Ovary (tissue), 9 donors: Measurements from ENCODE around the gene LRMDA. TPM values are rescaled to one million over a fixed set of nuclear protein-coding genes. Genes with fewer than 3 reads are reported as not detected.

Source experiments
- DNase-seq, 5 donors: peaks; one replicate each; pipeline ENCODE4 v3.0.0-alpha.2; 2019 to 2020
- H3K27ac ChIP-seq, 2 donors: fragments of 200-600 bp; one replicate each; pipeline versions ENCODE4 v1.5.1 to v1.8.0; 2019 to 2022
- H3K27me3 ChIP-seq: fragments of 200-600 bp; one replicate; pipeline ENCODE4 v1.8.0; 2022
- H3K36me3 ChIP-seq: fragments of 200-600 bp; sonication (generic); one replicate; pipeline ENCODE4 v1.5.1; 2019
- H3K4me1 ChIP-seq: one replicate; pipeline ENCODE4 v1.8.1; 2013; ENCODE audit warnings: mild to moderate bottlenecking, moderate library complexity; ENCODE audit not compliant: insufficient read depth
- H3K4me3 ChIP-seq: fragments of 200-600 bp; sonication (generic); one replicate; pipeline ENCODE4 v1.5.1; 2017
- H3K9me3 ChIP-seq, 2 donors: fragments of 200-600 bp in 1 of 2; sonication (generic) in 1 of 2; one replicate each; pipeline versions ENCODE4 v1.5.1 to v1.8.1; 2013 to 2019; ENCODE audit warnings: mild to moderate bottlenecking in 1 of 2, moderate library complexity in 1 of 2
- CTCF ChIP-seq, 3 donors: fragments of 450-650 bp in 2 of 3; fragments of 200-600 bp in 1 of 3; IDR thresholded peaks; one replicate each; pipeline versions ENCODE4 v1.5.1 to v1.8.0; 2016 to 2022; ENCODE audit warnings: antibody characterized with exemption in 3 of 3, mild to moderate bottlenecking in 1 of 3
- EP300 ChIP-seq: sonication (generic); formaldehyde crosslinking; IDR thresholded peaks from one replicate; pipeline ENCODE4 v1.6.1; 2017; ENCODE audit warnings: antibody characterized with exemption
- POLR2A ChIP-seq: fragments of 450-650 bp; IDR thresholded peaks from one replicate; pipeline ENCODE4 v1.6.1; 2017; ENCODE audit warnings: antibody characterized with exemption, mild to moderate bottlenecking, moderate library complexity
- WGBS, 3 donors: extraction: QIAGEN DNeasy Blood & Tissue Kit in 1 of 3; methylation state at CpG; one replicate each; pipeline versions ENCODE4 v1.1.5 to v1.1.7; 2013 to 2017; 5-methylcytosine and 5-hydroxymethylcytosine counted together
- intact Hi-C, 4 donors: fragments of 100-400 bp; cut with DNase I; formaldehyde crosslinking; loops; one replicate each; pipeline versions ENCODE4 v1.11.0 to v1.15.1; 2022 to 2023
- polyA plus RNA-seq, 2 donors: library from polyadenylated mRNA; stranded (reverse); fragments of 200-250 nt in 1 of 2; fragments of 350-450 nt in 1 of 2; fragmentation: Illumina TruSeq in 1 of 2; extraction: RNeasy Lipid Tissue Mini Kit (QIAGEN cat#74804) in 1 of 2; gene quantifications; one replicate each; pipeline ENCODE4 v1.2.3, GENCODE V29; 2013 to 2014
- total RNA-seq, 7 donors: library from RNA; depleted of rRNA in 2 of 7; stranded (reverse); fragments of >200 nt in 2 of 7; fragmentation: NEBNext Ultra II Directional in 3 of 7; extraction: Animal tissue kit (Norgen Biotek cat#: 25700) in 3 of 7; gene quantifications; one replicate each; pipeline versions ENCODE4 v1.1.0 to v1.2.4, GENCODE V29; 2016 to 2023
- donor health status: DM: no; HTN: no; CAD: no; lungs with moderate emphysema.
- donor health status: DM: no; HTN: no; CAD: no.
- donor health status: Bipolar disorder and iron deficiency.
- donor health status: DM: yes; HTN: yes; CAD: no.
- donor health status: DM: no; HTN: no; CAD: no.
- donor health status: DM: yes; HTN: yes; CAD: no.

Gene LRMDA
- total and polyA plus RNA-seq, 9 donors: 14.8 to 30.7 (median 22.9) TPM

GRCh38 chr10:75703191-75703854 is 271.9 kb downstream of the LRMDA start:
- Histone ChIP-seq H3K4me3 (no peak overlapping the region), H3K27me3 (no peaks in the 10 kb centered on the region), H3K9me3 (no peaks in the 10 kb centered on the region), H3K27ac (no peak overlapping the region), H3K36me3 (no peaks in the 10 kb centered on the region), H3K4me1 (no peaks in the 10 kb centered on the region)
- no peak for TF ChIP-seq EP300
- no peak for TF ChIP-seq CTCF (IDR thresholded peaks at IDR 0.05)
- no peak for TF ChIP-seq POLR2A
- intact Hi-C loops: no loop called here
- WGBS, 3 donors: 84 to 87% (median 85%) methylated on average over 9 of the region's 9 CpGs
- no peak for DNase-seq

- Histone ChIP-seq H3K36me3 (no peaks in the 10 kb centered on the region), H3K27ac (no peak overlapping the region), H3K4me3 (no peak overlapping the region), H3K27me3 (no peaks in the 10 kb centered on the region), H3K9me3 (no peaks in the 10 kb centered on the region), H3K4me1 (no peaks in the 10 kb centered on the region)
- no peak for DNase-seq
- 94 to 96% (median 94%) methylated on average over 5 of the region's 5 CpGs for WGBS, 3 donors
- intact Hi-C loops: no loop called here
- no peak for TF ChIP-seq CTCF (IDR thresholded peaks at IDR 0.05)
- TF ChIP-seq EP300: no peak
- no peak for TF ChIP-seq POLR2A
These were observed 274.0 kb downstream of the LRMDA start for GRCh38 chr10:75705426-75705825.

GRCh38 chr10:75707080-75707840 is 275.8 kb downstream of the LRMDA start:
- no peaks in the 10 kb centered on the region for H3K27me3 ChIP-seq
- H3K36me3 ChIP-seq: no peaks in the 10 kb centered on the region
- intact Hi-C loops: no loop called here
- H3K9me3 ChIP-seq: no peaks in the 10 kb centered on the region
- H3K4me1 ChIP-seq: no peaks in the 10 kb centered on the region
- no peak overlapping the region for H3K4me3 ChIP-seq
- TF ChIP-seq CTCF (IDR thresholded peaks at IDR 0.05) (no peak), POLR2A (no peak), EP300 (no peak)
- DNase-seq: no peak
- H3K27ac ChIP-seq: no peak overlapping the region
- WGBS, 3 donors: 93 to 95% (median 94%) methylated on average over 9 of the region's 9 CpGs

- no peak overlapping the region for H3K4me3 ChIP-seq
- 73 to 92% (median 87%) methylated on average over 9 of the region's 9 CpGs for WGBS, 3 donors
- no peak for DNase-seq
- no peak overlapping the region for H3K27ac ChIP-seq
- no peaks in the 10 kb centered on the region for H3K9me3 ChIP-seq
- no peaks in the 10 kb centered on the region for H3K4me1 ChIP-seq
- TF ChIP-seq EP300 (no peak), POLR2A (no peak), CTCF (IDR thresholded peaks at IDR 0.05) (no peak)
- no peaks in the 10 kb centered on the region for H3K36me3 ChIP-seq
- intact Hi-C loops: no loop called here
- H3K27me3 ChIP-seq: no peaks in the 10 kb centered on the region
These were observed 276.6 kb downstream of the LRMDA start for GRCh38 chr10:75708060-75708459.
